HEK293 (cell line): ENCODE data around the gene JPH3.

Experiments used
- SP7 ChIP-seq: fragments of 450-650 bp; formaldehyde crosslinking; IDR thresholded peaks from 2 replicates; pipeline ENCODE4 v1.5.1; 2016; ENCODE audit warnings: missing biosample characterization, missing genetic modification characterization
- YY1 ChIP-seq: fragments of 450-650 bp; formaldehyde crosslinking; IDR thresholded peaks from 2 replicates; pipeline ENCODE4 v1.5.1; 2018; ENCODE audit warnings: missing biosample characterization, missing genetic modification characterization
- ZFP69B ChIP-seq: fragments of 450-650 bp; formaldehyde crosslinking; IDR thresholded peaks from 2 replicates; pipeline ENCODE4 v1.5.1; 2016; ENCODE audit warnings: missing biosample characterization, missing genetic modification characterization
- ZNF121 ChIP-seq: fragments of 450-650 bp; formaldehyde crosslinking; IDR thresholded peaks from 2 replicates; pipeline ENCODE4 v1.5.1; 2016; ENCODE audit warnings: missing biosample characterization, missing genetic modification characterization
- ZNF140 ChIP-seq: fragments of 450-650 bp; formaldehyde crosslinking; IDR thresholded peaks from 2 replicates; pipeline ENCODE4 v1.5.1; 2016; ENCODE audit warnings: missing biosample characterization, missing genetic modification characterization
- ZNF792 ChIP-seq: fragments of 450-650 bp; formaldehyde crosslinking; IDR thresholded peaks from 2 replicates; pipeline ENCODE4 v1.5.1; 2016; ENCODE audit warnings: missing biosample characterization, missing genetic modification characterization
- TF ChIP-seq, protein P1 (sequence below): fragments of 450-650 bp; formaldehyde crosslinking; IDR thresholded peaks from 2 replicates; pipeline ENCODE4 v1.5.1; 2016; ENCODE audit warnings: missing biosample characterization, missing genetic modification characterization

DNA sequence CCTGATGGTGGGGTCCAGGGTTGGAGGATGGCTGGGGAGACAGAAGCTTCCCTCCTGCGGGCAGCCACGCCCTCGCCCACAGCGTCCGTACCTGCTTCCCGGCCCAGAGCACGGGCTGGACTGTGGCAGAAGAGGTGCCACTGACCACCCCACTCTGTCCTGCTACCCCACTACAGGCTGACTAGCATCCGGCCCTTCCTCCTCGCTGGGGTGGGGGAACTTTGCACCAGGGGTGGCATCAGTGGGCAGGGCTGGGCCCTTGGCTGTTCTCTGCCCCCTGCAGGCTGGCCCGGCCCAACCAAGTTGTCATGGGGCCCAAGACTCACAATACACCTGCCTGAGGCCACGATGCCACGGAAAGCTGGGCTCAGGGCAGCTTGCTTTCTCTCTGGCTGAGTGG lies 90.4 kb downstream of the JPH3 start:
- no peak for TF ChIP-seq YY1 (tag by site-specific recombination)
- no peak for TF ChIP-seq ZNF121 (tag by site-specific recombination)
- TF ChIP-seq ZNF140 (tag by site-specific recombination): no peak
- TF ChIP-seq, protein P1, sequence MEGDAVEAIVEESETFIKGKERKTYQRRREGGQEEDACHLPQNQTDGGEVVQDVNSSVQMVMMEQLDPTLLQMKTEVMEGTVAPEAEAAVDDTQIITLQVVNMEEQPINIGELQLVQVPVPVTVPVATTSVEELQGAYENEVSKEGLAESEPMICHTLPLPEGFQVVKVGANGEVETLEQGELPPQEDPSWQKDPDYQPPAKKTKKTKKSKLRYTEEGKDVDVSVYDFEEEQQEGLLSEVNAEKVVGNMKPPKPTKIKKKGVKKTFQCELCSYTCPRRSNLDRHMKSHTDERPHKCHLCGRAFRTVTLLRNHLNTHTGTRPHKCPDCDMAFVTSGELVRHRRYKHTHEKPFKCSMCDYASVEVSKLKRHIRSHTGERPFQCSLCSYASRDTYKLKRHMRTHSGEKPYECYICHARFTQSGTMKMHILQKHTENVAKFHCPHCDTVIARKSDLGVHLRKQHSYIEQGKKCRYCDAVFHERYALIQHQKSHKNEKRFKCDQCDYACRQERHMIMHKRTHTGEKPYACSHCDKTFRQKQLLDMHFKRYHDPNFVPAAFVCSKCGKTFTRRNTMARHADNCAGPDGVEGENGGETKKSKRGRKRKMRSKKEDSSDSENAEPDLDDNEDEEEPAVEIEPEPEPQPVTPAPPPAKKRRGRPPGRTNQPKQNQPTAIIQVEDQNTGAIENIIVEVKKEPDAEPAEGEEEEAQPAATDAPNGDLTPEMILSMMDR: 0 out of 2 replicates have a peak, but pooled peaks have one; percentile 43
- no peak for TF ChIP-seq ZNF792 (tag by site-specific recombination)
- TF ChIP-seq SP7 (tag by site-specific recombination): no peak
- no peak for TF ChIP-seq ZFP69B (tag by site-specific recombination)
